SU-DHL-6 (cell line): ENCODE data around the gene PLPP3.

Experiments
- H2AFZ ChIP-seq: fragments of 200-600 bp; sonication (generic); 2 replicates; pipeline ENCODE4 v1.6.1; 2014; ENCODE audit warnings: low read depth, mild to moderate bottlenecking, moderate library complexity, mixed read lengths, antibody characterized with exemption, low read length; ENCODE audit not compliant: severe bottlenecking
- H3F3A ChIP-seq: fragments of 200-600 bp; shearing (Covaris generic); 2 replicates; pipeline ENCODE4 v1.6.0; 2016; ENCODE audit warnings: antibody characterized with exemption, mild to moderate bottlenecking; ENCODE audit not compliant: insufficient read depth
- H3K27ac ChIP-seq: fragments of 200-600 bp; sonication (generic); 2 replicates; pipeline ENCODE4 v1.5.1; 2016; ENCODE audit warnings: low read depth, mild to moderate bottlenecking, low read length, moderate library complexity, mixed read lengths
- H3K27me3 ChIP-seq: fragments of 200-600 bp; sonication (generic), shearing (Covaris generic); 2 replicates; pipeline ENCODE4 v1.6.0; 2014; ENCODE audit warnings: mild to moderate bottlenecking, low read length
- H3K36me3 ChIP-seq: fragments of 200-600 bp; sonication (generic); 2 replicates; pipeline ENCODE4 v1.6.1; 2014; ENCODE audit warnings: mild to moderate bottlenecking, low read length, mixed read lengths
- H3K4me2 ChIP-seq: fragments of 300-600, 200-600 bp; shearing (Covaris generic), sonication (generic); 2 replicates; pipeline ENCODE4 v1.6.0; 2014; ENCODE audit warnings: low read length, low read depth, mild to moderate bottlenecking; ENCODE audit not compliant: poor library complexity, severe bottlenecking
- H3K4me3 ChIP-seq: fragments of 200-600 bp; sonication (generic); 2 replicates; pipeline ENCODE4 v1.5.1; 2014; ENCODE audit warnings: antibody characterized with exemption, low read length, mild to moderate bottlenecking, mixed read lengths; ENCODE audit not compliant: insufficient read depth, poor library complexity, severe bottlenecking
- H3K79me2 ChIP-seq: fragments of 200-600 bp; sonication (generic); 2 replicates; pipeline ENCODE4 v1.6.1; 2014; ENCODE audit warnings: mild to moderate bottlenecking, low read length, moderate library complexity; ENCODE audit not compliant: insufficient read depth
- H3K9ac ChIP-seq: fragments of 200-600 bp; sonication (generic); 2 replicates; pipeline ENCODE4 v1.7.0; 2014; ENCODE audit warnings: mild to moderate bottlenecking, low read length
- H3K9me2 ChIP-seq: fragments of 200-600 bp; sonication (generic); replicated peaks from 2 replicates; pipeline ENCODE4 v1.6.1; 2014; ENCODE audit warnings: low read length; ENCODE audit not compliant: insufficient read depth
- H3K9me3 ChIP-seq: fragments of 200-600 bp; sonication (generic); 2 replicates; pipeline ENCODE4 v1.6.1; 2014; ENCODE audit warnings: low read length, mixed read lengths; ENCODE audit not compliant: insufficient read depth
- H4K20me1 ChIP-seq: fragments of 200-600 bp; sonication (generic); 2 replicates; pipeline ENCODE4 v1.6.1; 2014; ENCODE audit warnings: low read depth, mild to moderate bottlenecking, antibody characterized with exemption, low read length, moderate library complexity, mixed read lengths
- EZH2phosphoT487 ChIP-seq: fragments of 200-600 bp; sonication (generic), shearing (Covaris generic); conservative IDR thresholded peaks from 2 replicates; pipeline ENCODE4 v1.6.1; 2018; ENCODE audit warnings: mild to moderate bottlenecking, antibody characterized with exemption, low read length, moderate library complexity, mixed read lengths
- TF ChIP-seq, protein P1 (sequence below): fragments of 200-600 bp; sonication (generic); IDR thresholded peaks from one replicate; pipeline ENCODE4 v1.5.1; 2017; ENCODE audit warnings: antibody characterized with exemption, mild to moderate bottlenecking, low read length, moderate library complexity; ENCODE audit not compliant: insufficient read depth, poor library complexity, severe bottlenecking

The PLPP3 gene

DNA sequence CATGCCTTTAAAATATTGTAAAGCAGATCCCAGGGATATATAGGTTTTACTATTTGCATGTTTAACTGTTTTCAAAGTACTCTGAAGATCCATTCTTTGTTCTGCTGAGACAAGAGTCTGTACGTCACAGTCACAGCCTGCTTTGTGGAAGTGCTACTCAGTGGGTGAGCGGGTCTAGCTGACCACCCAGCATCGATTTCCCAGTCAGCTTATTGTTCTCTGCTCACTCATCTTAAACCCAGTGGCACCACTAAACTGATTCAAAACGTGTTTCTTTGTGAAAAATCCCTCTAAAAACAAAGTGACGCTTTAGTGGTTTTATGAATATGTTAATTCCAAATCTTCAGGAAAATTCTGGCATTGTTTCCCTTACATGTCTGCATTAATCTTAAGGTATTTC is 12.4 kb downstream of the PLPP3 start:
- TF ChIP-seq, protein P1, sequence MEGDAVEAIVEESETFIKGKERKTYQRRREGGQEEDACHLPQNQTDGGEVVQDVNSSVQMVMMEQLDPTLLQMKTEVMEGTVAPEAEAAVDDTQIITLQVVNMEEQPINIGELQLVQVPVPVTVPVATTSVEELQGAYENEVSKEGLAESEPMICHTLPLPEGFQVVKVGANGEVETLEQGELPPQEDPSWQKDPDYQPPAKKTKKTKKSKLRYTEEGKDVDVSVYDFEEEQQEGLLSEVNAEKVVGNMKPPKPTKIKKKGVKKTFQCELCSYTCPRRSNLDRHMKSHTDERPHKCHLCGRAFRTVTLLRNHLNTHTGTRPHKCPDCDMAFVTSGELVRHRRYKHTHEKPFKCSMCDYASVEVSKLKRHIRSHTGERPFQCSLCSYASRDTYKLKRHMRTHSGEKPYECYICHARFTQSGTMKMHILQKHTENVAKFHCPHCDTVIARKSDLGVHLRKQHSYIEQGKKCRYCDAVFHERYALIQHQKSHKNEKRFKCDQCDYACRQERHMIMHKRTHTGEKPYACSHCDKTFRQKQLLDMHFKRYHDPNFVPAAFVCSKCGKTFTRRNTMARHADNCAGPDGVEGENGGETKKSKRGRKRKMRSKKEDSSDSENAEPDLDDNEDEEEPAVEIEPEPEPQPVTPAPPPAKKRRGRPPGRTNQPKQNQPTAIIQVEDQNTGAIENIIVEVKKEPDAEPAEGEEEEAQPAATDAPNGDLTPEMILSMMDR = no peak
- TF ChIP-seq EZH2phosphoT487 = no peak
- Histone ChIP-seq H3K36me3 (no peaks in the 10 kb centered on the region), H3K27ac (no peak overlapping the region), H2AFZ (no peak overlapping the region), H3K4me2 (no peak overlapping the region), H3K27me3 (no peaks in the 10 kb centered on the region), H3K9me3 (no peaks in the 10 kb centered on the region), H3K9ac (no peak overlapping the region), H4K20me1 (no peaks in the 10 kb centered on the region), H3K79me2 (no peaks in the 10 kb centered on the region), H3K4me3 (no peak overlapping the region), H3F3A (no peaks in the 10 kb centered on the region), H3K9me2 (no peaks in the 10 kb centered on the region)

DNA sequence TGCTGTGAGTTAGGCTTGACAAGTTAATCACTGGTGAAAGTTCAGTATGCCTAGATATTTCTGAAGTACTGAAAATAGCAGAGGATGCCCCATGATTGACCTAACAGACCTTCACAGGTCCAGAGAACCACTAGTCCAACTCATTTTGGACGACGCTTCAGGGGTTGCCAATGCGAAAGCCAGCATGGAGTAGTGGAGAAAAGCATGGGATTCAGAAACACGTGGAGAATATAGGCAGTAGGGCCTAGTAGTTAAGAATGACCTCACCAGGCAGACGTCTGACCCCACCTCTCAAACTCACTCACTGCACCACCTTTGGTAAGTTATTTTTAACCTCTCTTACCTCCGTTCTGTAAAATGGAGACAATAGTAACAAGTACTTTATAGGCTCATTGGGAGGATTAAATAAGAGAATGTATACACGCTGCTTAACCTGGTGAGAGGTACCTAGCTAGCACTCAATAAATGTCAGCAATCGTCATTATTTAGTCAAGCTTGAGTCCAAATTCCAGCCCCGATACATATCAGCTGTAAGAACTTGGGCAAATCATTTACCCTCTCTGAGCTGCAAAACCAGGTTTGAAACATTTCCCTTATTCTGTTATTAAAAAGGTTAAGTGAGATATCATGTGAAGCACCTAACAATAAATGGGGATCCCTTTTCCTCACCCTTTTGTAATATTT is 13.2 kb downstream of the PLPP3 start:
- H3K79me2 ChIP-seq = no peaks in the 10 kb centered on the region

DNA sequence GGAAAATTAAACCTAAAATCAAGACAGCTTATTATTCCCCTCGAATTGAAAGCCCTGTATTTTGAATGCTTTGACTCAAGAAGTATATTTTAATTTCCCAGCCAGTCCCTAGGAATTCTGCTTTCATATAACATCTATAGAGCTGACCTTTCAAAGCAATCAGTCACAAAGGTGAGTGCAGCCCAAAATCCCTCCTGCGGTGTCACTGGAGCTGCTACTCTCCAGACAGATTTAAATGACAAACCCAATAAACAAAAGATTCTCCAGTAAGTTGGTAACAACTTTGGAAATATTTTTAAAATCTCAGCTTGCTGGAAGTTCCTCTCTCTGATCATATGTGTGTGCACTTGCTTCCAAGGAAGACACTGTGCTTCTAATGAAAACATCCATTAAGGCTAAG is 14.7 kb downstream of the PLPP3 start:
- no peaks in the 10 kb centered on the region for H3K9me3 ChIP-seq
- no peaks in the 10 kb centered on the region for H4K20me1 ChIP-seq
- no peaks in the 10 kb centered on the region for H3K36me3 ChIP-seq
- no peak overlapping the region for H3K27ac ChIP-seq
- H3K79me2 ChIP-seq = no peaks in the 10 kb centered on the region
- no peaks in the 10 kb centered on the region for H3K9me2 ChIP-seq
- no peak overlapping the region for H3K9ac ChIP-seq
- no peak for TF ChIP-seq EZH2phosphoT487
- TF ChIP-seq, protein P1 = no peak
- H2AFZ ChIP-seq = no peak overlapping the region
- H3K27me3 ChIP-seq = no peaks in the 10 kb centered on the region
- H3F3A ChIP-seq = no peaks in the 10 kb centered on the region
- H3K4me3 ChIP-seq = no peak overlapping the region
- H3K4me2 ChIP-seq = no peak overlapping the region

More for the DNA sequence above, 13.2 kb downstream of the PLPP3 start:
- Histone ChIP-seq H2AFZ (no peak overlapping the region), H4K20me1 (no peaks in the 10 kb centered on the region), H3K36me3 (no peaks in the 10 kb centered on the region), H3K4me2 (no peak overlapping the region), H3K27me3 (no peaks in the 10 kb centered on the region), H3K9me2 (no peaks in the 10 kb centered on the region), H3K9ac (no peak overlapping the region), H3F3A (no peaks in the 10 kb centered on the region), H3K9me3 (no peaks in the 10 kb centered on the region), H3K27ac (no peak overlapping the region), H3K4me3 (no peak overlapping the region)
- TF ChIP-seq, protein P1 = no peak
- TF ChIP-seq EZH2phosphoT487 = no peak
